GM08714 (cell line): ENCODE results near the gene CIRBP.

Source experiments
- H3K4me3 ChIP-seq: fragments of 200-500 bp; sonication (Bioruptor generic); 2 replicates; pipeline ENCODE4 v1.5.1; 2014; ENCODE audit warnings: mild to moderate bottlenecking, low read length, inconsistent platforms
- ZNF274 ChIP-seq: IDR thresholded peaks from 2 replicates; pipeline ENCODE4 v1.6.1; 2012; ENCODE audit warnings: mild to moderate bottlenecking, low read depth, low read length

CIRBP gene

GRCh38 chr19:1253514-1254080, 15.5 kb upstream of the CIRBP start:
- TF ChIP-seq ZNF274 = no peak
- H3K4me3 ChIP-seq = peak overlapping the region; percentile 87; the same call in 1 of the 2 replicates

DNA sequence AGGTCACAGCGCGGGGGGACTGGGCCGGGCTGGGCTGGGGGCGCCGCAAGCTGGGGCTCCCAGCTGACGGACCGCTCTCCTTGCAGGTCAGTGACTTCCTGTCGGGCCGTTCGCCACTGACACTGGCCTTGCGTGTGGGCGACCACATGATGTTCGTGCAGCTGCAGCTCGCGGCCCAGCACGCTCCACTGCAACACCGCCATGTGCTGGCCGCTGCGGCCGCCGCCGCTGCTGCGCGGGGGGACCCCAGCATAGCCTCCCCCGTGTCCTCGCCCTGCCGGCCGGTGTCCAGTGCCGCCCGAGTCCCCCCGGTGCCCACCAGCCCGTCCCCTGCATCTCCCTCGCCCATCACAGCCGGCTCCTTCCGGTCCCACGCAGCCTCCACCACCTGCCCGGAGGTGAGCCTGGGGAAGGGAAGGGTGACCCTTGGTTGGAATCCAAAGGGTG, 15.0 kb upstream of the CIRBP start:
- H3K4me3 ChIP-seq = no peak overlapping the region
- TF ChIP-seq ZNF274 = no peak

DNA sequence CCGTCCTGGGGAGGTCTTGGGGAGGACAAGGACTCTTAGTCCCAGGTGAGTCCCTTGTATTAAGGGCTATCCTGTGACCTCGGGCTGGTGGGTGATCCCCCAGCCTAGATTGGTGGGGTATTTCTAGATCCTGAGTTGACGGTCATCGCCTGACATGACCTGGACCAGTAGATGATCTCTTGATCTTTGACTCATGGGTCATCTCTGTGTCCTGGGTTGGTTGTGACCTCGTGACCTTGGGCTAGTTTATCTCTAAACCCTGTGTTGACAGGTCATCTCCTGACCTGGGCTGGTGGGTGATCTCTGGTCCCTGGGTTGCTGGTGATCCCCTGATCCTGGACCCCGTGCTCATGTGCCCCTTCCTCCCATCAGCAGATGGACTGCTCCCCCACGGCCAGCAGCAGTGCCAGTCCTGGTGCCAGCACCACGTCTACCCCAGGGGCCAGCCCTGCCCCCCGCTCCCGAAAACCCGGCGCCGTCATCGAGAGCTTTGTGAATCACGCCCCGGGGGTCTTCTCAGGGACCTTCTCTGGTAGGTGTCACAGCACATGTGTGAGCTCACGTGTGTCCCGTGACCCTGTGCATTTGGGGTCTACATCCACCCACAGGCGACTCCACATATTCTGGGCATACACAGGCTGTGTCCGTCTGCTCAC, 14.5 kb upstream of the CIRBP start:
- H3K4me3 ChIP-seq = no peak overlapping the region
- TF ChIP-seq ZNF274 = no peak

DNA sequence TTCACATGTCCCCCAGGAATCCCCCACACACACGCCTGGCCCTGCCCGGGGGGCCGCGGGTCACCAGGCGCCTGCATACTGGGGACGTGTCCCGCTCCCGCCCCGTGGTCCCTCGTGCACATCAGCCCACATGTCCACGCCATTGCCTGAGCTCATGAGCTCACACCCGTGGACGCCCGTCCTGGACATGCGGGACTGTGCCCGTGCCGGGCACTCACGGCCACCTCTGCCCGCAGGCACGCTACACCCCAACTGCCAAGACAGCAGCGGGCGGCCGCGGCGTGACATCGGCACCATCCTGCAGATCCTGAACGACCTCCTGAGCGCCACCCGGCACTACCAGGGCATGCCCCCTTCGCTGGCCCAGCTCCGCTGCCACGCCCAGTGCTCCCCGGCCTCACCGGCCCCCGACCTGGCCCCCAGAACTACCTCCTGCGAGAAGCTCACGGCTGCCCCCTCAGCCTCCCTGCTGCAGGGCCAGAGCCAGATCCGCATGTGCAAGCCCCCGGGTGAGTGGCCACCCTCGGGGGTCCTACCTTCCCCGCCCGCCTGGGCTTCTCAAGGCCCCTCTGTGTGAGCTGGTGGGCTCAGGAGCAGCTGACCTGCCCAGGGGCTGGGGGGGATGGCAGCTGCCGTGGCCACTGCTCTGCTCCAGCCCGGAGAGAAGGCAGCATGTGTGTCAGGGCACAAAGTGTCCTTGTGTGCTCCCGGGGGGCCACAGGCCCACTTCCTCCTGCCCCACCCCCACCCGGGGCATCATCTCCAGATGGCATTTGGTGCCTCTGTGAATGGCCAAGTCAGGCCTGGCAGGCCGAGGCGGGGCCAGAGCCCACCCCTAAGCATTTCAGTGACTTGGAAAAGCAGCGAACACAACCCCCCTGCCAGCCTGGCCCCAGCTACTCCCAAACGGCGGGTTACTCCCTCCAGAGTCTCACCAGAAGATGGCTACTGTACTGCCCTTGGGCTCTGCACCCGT, 13.7 kb upstream of the CIRBP start:
- H3K4me3 ChIP-seq = no peak overlapping the region
- TF ChIP-seq ZNF274 = no peak

DNA sequence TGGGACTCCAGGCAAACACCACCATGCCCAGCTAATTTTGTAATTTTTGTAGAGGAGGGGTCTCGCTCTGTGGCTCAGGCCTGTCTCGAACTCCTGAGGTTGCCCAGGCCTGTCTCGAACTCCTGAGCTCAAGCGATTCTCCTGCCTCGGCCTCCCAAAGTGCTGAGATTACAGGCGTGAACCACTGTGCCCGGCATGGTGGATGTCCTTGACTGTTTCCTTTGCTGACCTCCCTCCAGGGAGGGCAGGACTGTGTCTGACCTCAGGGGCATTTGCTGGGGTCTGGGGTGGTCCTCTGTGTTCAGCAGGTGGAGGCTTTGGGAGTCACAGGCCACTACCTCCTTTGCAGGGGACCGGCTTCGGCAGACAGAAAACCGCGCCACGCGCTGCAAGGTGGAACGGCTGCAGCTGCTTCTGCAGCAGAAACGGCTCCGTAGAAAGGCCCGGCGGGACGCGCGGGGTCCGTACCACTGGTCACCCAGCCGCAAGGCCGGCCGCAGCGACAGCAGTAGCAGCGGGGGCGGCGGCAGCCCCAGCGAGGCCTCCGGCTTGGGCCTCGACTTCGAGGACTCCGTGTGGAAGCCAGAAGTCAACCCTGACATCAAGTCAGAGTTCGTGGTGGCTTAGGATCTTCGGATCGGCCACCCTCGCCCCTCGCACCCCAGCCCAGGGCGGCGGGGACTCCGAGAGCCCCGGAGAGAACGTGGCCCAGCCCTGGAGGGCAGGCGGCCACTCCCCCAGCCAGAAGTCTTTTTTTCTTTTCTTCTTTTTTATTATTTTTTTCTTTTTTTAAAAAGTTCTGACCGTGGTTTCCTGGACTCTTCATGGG, 12.3 kb upstream of the CIRBP start:
- no peak for TF ChIP-seq ZNF274

DNA sequence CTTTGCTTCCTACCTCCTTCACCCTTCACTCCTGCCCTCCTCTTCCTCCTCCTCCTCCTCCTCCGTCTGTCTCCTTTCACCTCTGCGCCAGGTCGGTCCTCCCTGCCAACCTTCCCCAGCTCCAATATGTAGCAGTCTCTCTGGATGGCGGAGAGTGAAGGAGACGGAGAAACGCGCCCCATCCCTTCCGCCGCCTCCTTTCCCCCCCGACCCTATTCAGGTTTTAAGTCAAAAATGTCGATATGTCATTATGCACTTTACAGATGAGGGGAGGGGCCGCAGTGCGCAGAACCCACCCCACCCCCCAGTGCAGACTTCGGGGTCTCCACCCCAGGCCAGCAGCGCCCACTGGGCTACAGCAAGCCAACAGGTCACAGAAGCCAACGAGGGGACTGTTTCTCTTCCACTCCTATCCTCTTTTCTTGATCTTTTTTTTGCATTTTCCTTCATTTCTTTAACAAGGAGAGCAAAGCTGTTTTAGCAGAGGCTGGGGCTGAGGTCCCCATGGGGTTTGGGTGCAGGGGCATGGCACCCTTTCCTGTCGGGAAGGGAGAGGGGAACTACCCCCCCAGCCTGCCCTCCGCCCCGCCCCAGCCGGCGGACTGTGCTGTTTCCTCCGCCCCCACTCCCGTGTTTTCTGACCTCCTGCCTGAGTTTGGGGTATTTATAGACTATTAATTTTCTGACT, 11.5 kb upstream of the CIRBP start:
- no peak for TF ChIP-seq ZNF274
- no peak overlapping the region; the same call in 1 of the 2 replicates for H3K4me3 ChIP-seq

More for the DNA sequence above, 12.3 kb upstream of the CIRBP start:
- H3K4me3 ChIP-seq = no peak overlapping the region

GRCh38 chr19:1258163-1258492, 11.0 kb upstream of the CIRBP start:
- TF ChIP-seq ZNF274 = no peak
- H3K4me3 ChIP-seq = peak overlapping the region; percentile 15; the same call in 1 of the 2 replicates

- peak overlapping the region; percentile 59; the same call in 1 of the 2 replicates for H3K4me3 ChIP-seq
Measured at GRCh38 chr19:1258707-1259205, 10.4 kb upstream of the CIRBP start.

GRCh38 chr19:1259206-1259875, 9.8 kb upstream of the CIRBP start:
- peak overlapping the region; percentile 59; the same call in 1 of the 2 replicates for H3K4me3 ChIP-seq
- TF ChIP-seq ZNF274 = no peak

More at GRCh38 chr19:1258707-1259205, 10.4 kb upstream of the CIRBP start:
- TF ChIP-seq ZNF274 = no peak

DNA sequence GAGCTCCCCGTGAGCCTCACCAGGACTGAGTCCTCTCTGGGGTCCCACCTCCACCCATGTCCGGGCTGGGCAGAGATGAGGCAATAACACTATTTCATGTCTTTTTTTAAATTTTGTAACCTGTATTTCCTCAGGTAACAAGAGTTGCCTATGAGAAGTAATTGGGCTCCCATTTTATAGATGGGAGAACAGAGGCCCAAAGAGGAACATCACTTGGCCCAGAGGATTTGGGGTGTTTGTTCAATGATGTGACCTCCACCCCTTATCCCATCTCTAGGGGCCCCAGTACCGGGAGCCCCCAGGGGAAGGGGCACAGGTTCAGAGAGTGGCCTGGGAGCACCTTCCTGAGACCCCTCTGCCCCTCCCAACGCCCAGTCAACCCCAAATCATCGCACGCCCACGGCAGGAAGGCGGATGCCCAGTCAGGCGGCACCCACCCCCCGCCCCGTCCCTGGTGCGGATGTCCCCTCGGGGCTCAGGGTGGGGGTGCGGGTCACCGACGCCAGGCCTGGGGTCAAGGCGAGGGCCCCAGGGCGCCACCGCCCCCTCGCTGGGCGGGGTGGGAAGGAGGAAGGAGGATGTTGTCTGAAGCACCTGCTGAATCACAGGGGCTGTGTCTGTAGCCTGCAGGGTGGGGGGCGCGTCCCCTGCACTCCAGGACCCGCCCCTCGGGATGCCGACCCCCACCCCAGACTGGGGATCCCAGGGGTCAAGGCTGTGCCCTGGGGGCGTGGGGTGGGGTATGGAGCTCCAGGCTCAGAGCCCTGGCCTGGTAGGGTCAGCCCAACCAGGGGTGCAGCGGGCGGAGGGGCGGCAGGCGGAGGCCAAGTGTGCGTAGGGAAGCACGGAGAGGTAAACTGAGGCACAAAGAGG, 9.0 kb upstream of the CIRBP start:
- TF ChIP-seq ZNF274 = no peak
- H3K4me3 ChIP-seq = peak overlapping the region; percentile 25; the same call in 1 of the 2 replicates

- H3K4me3 ChIP-seq = peak overlapping the region; percentile 73; the same call in 1 of the 2 replicates
- no peak for TF ChIP-seq ZNF274
Measured at GRCh38 chr19:1260749-1261537, 8.2 kb upstream of the CIRBP start.
